Stimulated activated effector memory CD8-positive, alpha-beta T cell treated with anti-CD3 and anti-CD28 coated beads, Interleukin-12 subunit alpha, Interleukin-12 subunit beta, amount 100 ng/mL, for 72 hours (primary cell): ENCODE measurements around the gene ABHD1.
"Not testable (repeated sequence)": the region's sequence is repeated elsewhere in the genome, so short reads cannot be mapped to it uniquely, and the experiment has no call there.

Source experiments
- ATAC-seq: fragments of 150-1000 bp; cut with Tn5 transposase; 2 replicates; pipeline ENCODE4 v1.10.0; 2021
- DNase-seq, 2 donors: peaks; one replicate each; pipeline ENCODE4 v3.0.0; 2021 to 2022; ENCODE audit warnings: low spot score in 2 of 2
- H3K27ac Mint-ChIP-seq: one replicate; pipeline ENCODE4 v1.8.0; 2022; ENCODE audit warnings: mild to moderate bottlenecking, mixed read lengths
- H3K36me3 Mint-ChIP-seq: one replicate; pipeline ENCODE4 v1.8.0; 2022; ENCODE audit warnings: mild to moderate bottlenecking, mixed read lengths
- H3K4me1 Mint-ChIP-seq: one replicate; pipeline ENCODE4 v1.8.0; 2022; ENCODE audit warnings: mixed read lengths
- H3K4me3 Mint-ChIP-seq: one replicate; pipeline ENCODE4 v1.8.0; 2022; ENCODE audit warnings: mild to moderate bottlenecking, mixed read lengths
- H3K9me3 Mint-ChIP-seq: one replicate; pipeline ENCODE4 v1.8.0; 2022; ENCODE audit warnings: mixed read lengths

Gene ABHD1

GRCh38 chr2:27117995-27118524 lies 5.6 kb upstream of the ABHD1 start:
- Mint-ChIP-seq H3K27ac (no peak overlapping the region), H3K36me3 (no peaks in the 10 kb centered on the region), H3K4me1 (peaks cover 12% of the 10 kb centered on the region), H3K4me3 (peak overlapping the region; percentile 55), H3K9me3 (no peaks in the 10 kb centered on the region)
- DNase-seq (no peak), ATAC-seq (no peak)

- H3K36me3 Mint-ChIP-seq = no peaks in the 10 kb centered on the region
- no peak within 1 kb of the TSS for H3K27ac Mint-ChIP-seq
- peak within 1 kb of the TSS; percentile 55 for H3K4me3 Mint-ChIP-seq
- ATAC-seq (peak; percentile 6), DNase-seq (no peak)
- H3K4me1 Mint-ChIP-seq = peaks cover 16% of the 10 kb centered on the region
- H3K9me3 Mint-ChIP-seq = no peaks in the 10 kb centered on the region
Observed at GRCh38 chr2:27118525-27119329, 4.9 kb upstream of the ABHD1 start, which contains the start of gene CGREF1. CGREF1 (minus strand) TSS chr2:27119128; CDS start chr2:27104366, 14,762 bp downstream.

GRCh38 chr2:27119330-27119670 lies 4.3 kb upstream of the ABHD1 start:
- not testable (repeated sequence) for DNase-seq, ATAC-seq, H3K27ac Mint-ChIP-seq, H3K9me3 Mint-ChIP-seq, H3K36me3 Mint-ChIP-seq
- peak overlapping the region; percentile 55 for H3K4me3 Mint-ChIP-seq
- peaks cover 21% of the 10 kb centered on the region for H3K4me1 Mint-ChIP-seq

- H3K9me3 Mint-ChIP-seq = no peaks in the 10 kb centered on the region
- ATAC-seq (no peak), DNase-seq (no peak)
- no peak overlapping the region for H3K27ac Mint-ChIP-seq
- H3K4me3 Mint-ChIP-seq = no peak overlapping the region
- H3K4me1 Mint-ChIP-seq = peaks cover 21% of the 10 kb centered on the region
- H3K36me3 Mint-ChIP-seq = no peaks in the 10 kb centered on the region
Observed at GRCh38 chr2:27121906-27122305, 1.7 kb upstream of the ABHD1 start.

GRCh38 chr2:27122791-27123190 lies 824 bp upstream of the ABHD1 start:
- no peaks in the 10 kb centered on the region for H3K9me3 Mint-ChIP-seq
- H3K36me3 Mint-ChIP-seq = no peaks in the 10 kb centered on the region
- H3K4me1 Mint-ChIP-seq = peaks cover 21% of the 10 kb centered on the region
- DNase-seq = no peak
- H3K27ac Mint-ChIP-seq = peak overlapping the region; percentile 84
- peak overlapping the region; percentile 81 for H3K4me3 Mint-ChIP-seq
- no peak for ATAC-seq

GRCh38 chr2:27125104-27125503 lies 1.5 kb downstream of the ABHD1 start:
- ATAC-seq (no peak), DNase-seq (no peak)
- Mint-ChIP-seq H3K4me1 (peaks cover 15% of the 10 kb centered on the region), H3K27ac (no peak overlapping the region), H3K36me3 (peaks cover 8% of the 10 kb centered on the region), H3K4me3 (no peak overlapping the region), H3K9me3 (no peaks in the 10 kb centered on the region)

- peak overlapping the region; percentile 79 for H3K27ac Mint-ChIP-seq
- ATAC-seq = no peak
- peaks cover 8% of the 10 kb centered on the region for H3K36me3 Mint-ChIP-seq
- no peak for DNase-seq
- H3K4me3 Mint-ChIP-seq = no peak overlapping the region
- H3K4me1 Mint-ChIP-seq = peaks cover 15% of the 10 kb centered on the region
- H3K9me3 Mint-ChIP-seq = no peaks in the 10 kb centered on the region
Observed at GRCh38 chr2:27126252-27126710, 2.7 kb downstream of the ABHD1 start.

GRCh38 chr2:27127883-27128667 lies 4.5 kb downstream of the ABHD1 start:
- no peaks in the 10 kb centered on the region for H3K9me3 Mint-ChIP-seq
- ATAC-seq = no peak

GRCh38 chr2:27128668-27129571 lies 5.3 kb downstream of the ABHD1 start:
- peaks cover 18% of the 10 kb centered on the region for H3K4me1 Mint-ChIP-seq
- H3K36me3 Mint-ChIP-seq = peaks cover 31% of the 10 kb centered on the region
- H3K27ac Mint-ChIP-seq = peak overlapping the region; percentile 46
- no peak for ATAC-seq
- no peak overlapping the region for H3K4me3 Mint-ChIP-seq
- DNase-seq = no peak
- H3K9me3 Mint-ChIP-seq = no peaks in the 10 kb centered on the region

More at GRCh38 chr2:27127883-27128667, 4.5 kb downstream of the ABHD1 start:
- no peak overlapping the region for H3K4me3 Mint-ChIP-seq
- no peak for DNase-seq
- H3K4me1 Mint-ChIP-seq = peaks cover 15% of the 10 kb centered on the region
- H3K27ac Mint-ChIP-seq = no peak overlapping the region
- peaks cover 22% of the 10 kb centered on the region for H3K36me3 Mint-ChIP-seq

- no peak for ATAC-seq
- Mint-ChIP-seq H3K4me1 (peaks cover 18% of the 10 kb centered on the region), H3K9me3 (no peaks in the 10 kb centered on the region), H3K4me3 (no peak overlapping the region), H3K36me3 (peaks cover 45% of the 10 kb centered on the region), H3K27ac (peak overlapping the region; percentile 97)
- DNase-seq = no peak
Observed at GRCh38 chr2:27130396-27130795, 6.8 kb downstream of the ABHD1 start.

GRCh38 chr2:27131429-27131828 lies 7.8 kb downstream of the ABHD1 start:
- ATAC-seq (no peak), DNase-seq (no peak)
- H3K9me3 Mint-ChIP-seq = no peaks in the 10 kb centered on the region
- H3K36me3 Mint-ChIP-seq = peaks cover 46% of the 10 kb centered on the region
- H3K27ac Mint-ChIP-seq = peak overlapping the region; percentile 97
- no peak overlapping the region for H3K4me3 Mint-ChIP-seq
- peaks cover 22% of the 10 kb centered on the region for H3K4me1 Mint-ChIP-seq

- Mint-ChIP-seq H3K36me3 (peaks cover 46% of the 10 kb centered on the region), H3K27ac (peak overlapping the region; percentile 97), H3K9me3 (no peaks in the 10 kb centered on the region), H3K4me1 (peaks cover 22% of the 10 kb centered on the region), H3K4me3 (peak overlapping the region; percentile 84)
- DNase-seq (peak in 1 of 2 donors; percentile 62), ATAC-seq (peak; percentile 23)
Observed at GRCh38 chr2:27133195-27133875, 9.7 kb downstream of the ABHD1 start.

GRCh38 chr2:27133905-27134780 lies 10.5 kb downstream of the ABHD1 start, which contains the start of gene PREB:
PREB (minus strand) TSS chr2:27134636; CDS start chr2:27134421, 215 bp downstream.
- H3K27ac Mint-ChIP-seq = peak within 1 kb of the TSS; percentile 97
- no peaks in the 10 kb centered on the region for H3K9me3 Mint-ChIP-seq
- DNase-seq (peak; percentile 99), ATAC-seq (peak; percentile 92)
- H3K36me3 Mint-ChIP-seq = peaks cover 46% of the 10 kb centered on the region
- peaks cover 22% of the 10 kb centered on the region for H3K4me1 Mint-ChIP-seq
- peak within 1 kb of the TSS; percentile 84 for H3K4me3 Mint-ChIP-seq
